Measurements from ENCODE around the gene HIVEP3. TPM values are rescaled to one million over a fixed set of nuclear protein-coding genes. Genes with fewer than 3 reads are reported as not detected.

HIVEP3 gene
- total RNA-seq, 1 experiment from 2014 or later: 6.0 TPM

GRCh38 chr1:41730806-41731205 lies 187.9 kb downstream of the HIVEP3 start:
- Histone ChIP-seq H3K4me3 (ENCODE audit: low read depth in 2 of 2, low read length in 2 of 2) (no peak overlapping the region), H3K27ac (ENCODE audit: low read length) (no peak overlapping the region), H3K36me3 (ENCODE audit: control insufficient read depth, insufficient read depth, low read length) (no peaks in the 10 kb centered on the region), H3K4me1 (ENCODE audit: control insufficient read depth, insufficient read depth, low read length) (no peaks in the 10 kb centered on the region), H3K27me3 (ENCODE audit: control insufficient read depth, insufficient read depth, low read length) (no peaks in the 10 kb centered on the region), H3K9me3 (ENCODE audit: control insufficient read depth, insufficient read depth, low read depth, low read length) (no peaks in the 10 kb centered on the region)
- TF ChIP-seq POLR2AphosphoS5 (IDR thresholded peaks at IDR 0.05; ENCODE audit: low read depth, low read length): no peak
- no peak for TF ChIP-seq REST (IDR thresholded peaks at IDR 0.05; ENCODE audit: insufficient read depth in 1 of 2, low read depth in 2 of 2, low read length in 1 of 2)
- no peak for TF ChIP-seq SIN3A (IDR thresholded peaks at IDR 0.05; ENCODE audit: borderline replicate concordance, insufficient read depth, low read depth, low read length)
- TF ChIP-seq, protein P1, sequence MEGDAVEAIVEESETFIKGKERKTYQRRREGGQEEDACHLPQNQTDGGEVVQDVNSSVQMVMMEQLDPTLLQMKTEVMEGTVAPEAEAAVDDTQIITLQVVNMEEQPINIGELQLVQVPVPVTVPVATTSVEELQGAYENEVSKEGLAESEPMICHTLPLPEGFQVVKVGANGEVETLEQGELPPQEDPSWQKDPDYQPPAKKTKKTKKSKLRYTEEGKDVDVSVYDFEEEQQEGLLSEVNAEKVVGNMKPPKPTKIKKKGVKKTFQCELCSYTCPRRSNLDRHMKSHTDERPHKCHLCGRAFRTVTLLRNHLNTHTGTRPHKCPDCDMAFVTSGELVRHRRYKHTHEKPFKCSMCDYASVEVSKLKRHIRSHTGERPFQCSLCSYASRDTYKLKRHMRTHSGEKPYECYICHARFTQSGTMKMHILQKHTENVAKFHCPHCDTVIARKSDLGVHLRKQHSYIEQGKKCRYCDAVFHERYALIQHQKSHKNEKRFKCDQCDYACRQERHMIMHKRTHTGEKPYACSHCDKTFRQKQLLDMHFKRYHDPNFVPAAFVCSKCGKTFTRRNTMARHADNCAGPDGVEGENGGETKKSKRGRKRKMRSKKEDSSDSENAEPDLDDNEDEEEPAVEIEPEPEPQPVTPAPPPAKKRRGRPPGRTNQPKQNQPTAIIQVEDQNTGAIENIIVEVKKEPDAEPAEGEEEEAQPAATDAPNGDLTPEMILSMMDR (IDR thresholded peaks at IDR 0.05): no peak
- TF ChIP-seq TCF7L2 (IDR thresholded peaks at IDR 0.05; ENCODE audit: low read depth, low read length): no peak
- in situ Hi-C loops (cut with HindIII; ENCODE audit: low pct_unique_long_range_greater_than_20kb, low sequenced_read_pairs) (no loop called here), intact Hi-C loops (cut with micrococcal nuclease; ENCODE audit: unreplicated experiment) (no loop called here)
- ATAC-seq: no peak
- DNase-seq (ENCODE audit: low read depth, low spot score): no peak
- BruUV-seq (replicated peaks): no TSS peak
- CTCF ChIA-PET: no interaction called here
- POLR2A ChIA-PET: no interaction called here

GRCh38 chr1:41728403-41729202 lies 190.1 kb downstream of the HIVEP3 start:
- TF ChIP-seq REST (IDR thresholded peaks at IDR 0.05; ENCODE audit: insufficient read depth in 1 of 2, low read depth in 2 of 2, low read length in 1 of 2) (no peak), POLR2AphosphoS5 (IDR thresholded peaks at IDR 0.05; ENCODE audit: low read depth, low read length) (no peak), SIN3A (IDR thresholded peaks at IDR 0.05; ENCODE audit: borderline replicate concordance, insufficient read depth, low read depth, low read length) (no peak), TCF7L2 (IDR thresholded peaks at IDR 0.05; ENCODE audit: low read depth, low read length) (no peak)
- TF ChIP-seq, protein P1 (IDR thresholded peaks at IDR 0.05): no peak
- ChIA-PET CTCF (no interaction called here), POLR2A (no interaction called here)
- Histone ChIP-seq H3K36me3 (ENCODE audit: control insufficient read depth, insufficient read depth, low read length) (no peaks in the 10 kb centered on the region), H3K27ac (ENCODE audit: low read length) (no peak overlapping the region), H3K27me3 (ENCODE audit: control insufficient read depth, insufficient read depth, low read length) (no peaks in the 10 kb centered on the region), H3K4me3 (ENCODE audit: low read depth in 2 of 2, low read length in 2 of 2) (no peak overlapping the region), H3K9me3 (ENCODE audit: control insufficient read depth, insufficient read depth, low read depth, low read length) (no peaks in the 10 kb centered on the region), H3K4me1 (ENCODE audit: control insufficient read depth, insufficient read depth, low read length) (no peaks in the 10 kb centered on the region)
- DNase-seq (ENCODE audit: low read depth, low spot score) (no peak), ATAC-seq (0 out of 2 replicates have a peak, but pooled peaks have one; percentile 28)
- in situ Hi-C loops (cut with HindIII; ENCODE audit: low pct_unique_long_range_greater_than_20kb, low sequenced_read_pairs) (no loop called here), intact Hi-C loops (cut with micrococcal nuclease; ENCODE audit: unreplicated experiment) (no loop called here)
- no TSS peak for BruUV-seq (replicated peaks)

Data from Panc1 (cell line).